Measurements from ENCODE around the gene B3GALNT2. TPM values are rescaled to one million over a fixed set of nuclear protein-coding genes. Genes with fewer than 3 reads are reported as not detected.
A peak's percentile ranks its signal among the peaks of the same experiment; 100 is the strongest.
"Not testable (repeated sequence)": the region's sequence is repeated elsewhere in the genome, so short reads cannot be mapped to it uniquely, and the experiment has no call there.

B3GALNT2 gene
- total RNA-seq, 1 donor: 34.7 TPM

- Histone ChIP-seq H3K36me3 (ENCODE audit: insufficient read depth, low read length) (peaks cover 13% of the 10 kb centered on the region), H3K4me2 (ENCODE audit: insufficient read depth, low read length) (no peak overlapping the region)
- TF ChIP-seq, protein P1, sequence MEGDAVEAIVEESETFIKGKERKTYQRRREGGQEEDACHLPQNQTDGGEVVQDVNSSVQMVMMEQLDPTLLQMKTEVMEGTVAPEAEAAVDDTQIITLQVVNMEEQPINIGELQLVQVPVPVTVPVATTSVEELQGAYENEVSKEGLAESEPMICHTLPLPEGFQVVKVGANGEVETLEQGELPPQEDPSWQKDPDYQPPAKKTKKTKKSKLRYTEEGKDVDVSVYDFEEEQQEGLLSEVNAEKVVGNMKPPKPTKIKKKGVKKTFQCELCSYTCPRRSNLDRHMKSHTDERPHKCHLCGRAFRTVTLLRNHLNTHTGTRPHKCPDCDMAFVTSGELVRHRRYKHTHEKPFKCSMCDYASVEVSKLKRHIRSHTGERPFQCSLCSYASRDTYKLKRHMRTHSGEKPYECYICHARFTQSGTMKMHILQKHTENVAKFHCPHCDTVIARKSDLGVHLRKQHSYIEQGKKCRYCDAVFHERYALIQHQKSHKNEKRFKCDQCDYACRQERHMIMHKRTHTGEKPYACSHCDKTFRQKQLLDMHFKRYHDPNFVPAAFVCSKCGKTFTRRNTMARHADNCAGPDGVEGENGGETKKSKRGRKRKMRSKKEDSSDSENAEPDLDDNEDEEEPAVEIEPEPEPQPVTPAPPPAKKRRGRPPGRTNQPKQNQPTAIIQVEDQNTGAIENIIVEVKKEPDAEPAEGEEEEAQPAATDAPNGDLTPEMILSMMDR (IDR thresholded peaks at IDR 0.05; ENCODE audit: extremely low read depth, low read depth, low read length): no peak
Measured at GRCh38 chr1:235485558-235485957, 18.7 kb downstream of the B3GALNT2 start.

GRCh38 chr1:235483090-235483489 is 21.2 kb downstream of the B3GALNT2 start:
- no peaks in the 10 kb centered on the region for H3K27me3 ChIP-seq (ENCODE audit: insufficient read depth, low read length)
- H3K4me2 ChIP-seq (ENCODE audit: insufficient read depth, low read length): no peak overlapping the region
- H2AFZ ChIP-seq (ENCODE audit: low read length): no peak overlapping the region
- no peaks in the 10 kb centered on the region for H3K9me3 ChIP-seq (ENCODE audit: low read depth, low read length)
- H4K20me1 ChIP-seq (ENCODE audit: insufficient read depth, low read length): no peaks in the 10 kb centered on the region
- H3K79me2 ChIP-seq (ENCODE audit: insufficient read depth, low read length): no peaks in the 10 kb centered on the region
- DNase-seq (ENCODE audit: insufficient read length, low spot score, missing footprints): no peak
- no peaks in the 10 kb centered on the region for H3K4me1 ChIP-seq (ENCODE audit: insufficient read depth, low read length)
- H3K36me3 ChIP-seq (ENCODE audit: insufficient read depth, low read length): peaks cover 30% of the 10 kb centered on the region
- H3K4me3 ChIP-seq (ENCODE audit: insufficient read depth, low read length): no peak overlapping the region
- no peak overlapping the region for H3K27ac ChIP-seq (ENCODE audit: low read depth, low read length)
- TF ChIP-seq, protein P1 (IDR thresholded peaks at IDR 0.05; ENCODE audit: extremely low read depth, low read depth, low read length): no peak

More at GRCh38 chr1:235485558-235485957, 18.7 kb downstream of the B3GALNT2 start:
- Histone ChIP-seq H3K27ac (ENCODE audit: low read depth, low read length) (no peak overlapping the region), H3K27me3 (ENCODE audit: insufficient read depth, low read length) (no peaks in the 10 kb centered on the region), H4K20me1 (ENCODE audit: insufficient read depth, low read length) (no peaks in the 10 kb centered on the region), H3K4me1 (ENCODE audit: insufficient read depth, low read length) (no peaks in the 10 kb centered on the region), H3K79me2 (ENCODE audit: insufficient read depth, low read length) (no peaks in the 10 kb centered on the region), H3K4me3 (ENCODE audit: insufficient read depth, low read length) (no peak overlapping the region), H3K9me3 (ENCODE audit: low read depth, low read length) (no peaks in the 10 kb centered on the region), H2AFZ (ENCODE audit: low read length) (no peak overlapping the region)
- DNase-seq (ENCODE audit: insufficient read length, low spot score, missing footprints): no peak

DNA sequence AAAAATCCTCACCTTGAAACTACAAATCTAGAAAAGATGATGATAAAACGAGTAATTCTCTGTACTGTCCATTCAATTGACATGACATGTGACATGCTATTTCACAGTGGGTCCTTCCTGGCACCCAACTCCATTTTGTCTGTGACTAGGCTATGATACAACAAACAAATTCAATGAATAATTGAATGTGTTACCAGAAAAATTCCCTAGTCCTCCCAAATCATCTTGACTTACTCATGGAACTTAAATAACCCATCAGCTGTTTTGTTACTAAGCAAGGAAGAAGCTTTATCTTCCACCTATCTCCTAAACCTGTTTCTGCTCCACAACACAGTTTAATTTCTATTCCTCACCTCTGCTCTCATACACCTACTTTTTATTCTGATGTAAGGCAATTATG is 30.4 kb downstream of the B3GALNT2 start:
- no peak overlapping the region for H3K4me3 ChIP-seq (ENCODE audit: insufficient read depth, low read length)
- no peaks in the 10 kb centered on the region for H3K9me3 ChIP-seq (ENCODE audit: low read depth, low read length)
- peaks cover 18% of the 10 kb centered on the region for H3K36me3 ChIP-seq (ENCODE audit: insufficient read depth, low read length)
- no peak overlapping the region for H2AFZ ChIP-seq (ENCODE audit: low read length)
- H4K20me1 ChIP-seq (ENCODE audit: insufficient read depth, low read length): no peaks in the 10 kb centered on the region
- H3K27me3 ChIP-seq (ENCODE audit: insufficient read depth, low read length): no peaks in the 10 kb centered on the region
- TF ChIP-seq, protein P1 (IDR thresholded peaks at IDR 0.05; ENCODE audit: extremely low read depth, low read depth, low read length): no peak
- no peak overlapping the region for H3K27ac ChIP-seq (ENCODE audit: low read depth, low read length)
- H3K4me1 ChIP-seq (ENCODE audit: insufficient read depth, low read length): peaks cover 6% of the 10 kb centered on the region
- H3K4me2 ChIP-seq (ENCODE audit: insufficient read depth, low read length): no peak overlapping the region
- H3K79me2 ChIP-seq (ENCODE audit: insufficient read depth, low read length): no peaks in the 10 kb centered on the region
- DNase-seq (ENCODE audit: insufficient read length, low spot score, missing footprints): peak; percentile 19

DNA sequence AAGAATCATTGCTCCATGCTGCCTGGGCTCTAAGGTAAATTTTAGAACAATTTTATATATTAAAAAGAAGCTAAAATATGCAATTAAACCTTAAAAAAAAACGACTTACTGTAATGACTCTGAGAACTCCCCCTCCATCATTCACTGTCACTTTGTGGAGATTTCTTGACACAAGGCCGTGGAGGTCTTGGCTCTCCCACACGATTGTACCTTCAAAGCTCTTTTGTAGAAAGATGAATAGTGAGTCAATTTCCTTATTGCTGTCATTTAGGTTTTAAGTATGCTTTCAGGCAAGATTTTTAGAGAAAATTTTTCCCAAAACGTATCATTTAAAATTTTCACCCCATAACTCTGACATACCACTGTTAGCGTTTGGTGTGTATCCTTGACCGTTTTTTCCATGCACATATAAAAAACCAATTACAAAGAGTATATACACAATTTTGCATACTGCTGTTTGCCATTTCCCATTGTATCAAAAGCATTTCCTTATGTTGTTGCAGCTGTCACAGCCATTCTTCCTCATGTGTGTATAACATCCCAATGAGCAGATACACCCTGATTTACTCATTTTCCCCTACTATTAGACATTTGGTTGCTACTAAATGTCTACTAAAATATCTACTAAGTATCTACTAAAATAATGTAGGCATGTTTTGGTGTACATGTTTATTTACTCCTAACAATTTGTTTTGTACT is 33.4 kb downstream of the B3GALNT2 start:
- peaks cover 6% of the 10 kb centered on the region for H3K36me3 ChIP-seq (ENCODE audit: insufficient read depth, low read length)
- H3K4me2 ChIP-seq (ENCODE audit: insufficient read depth, low read length): no peak overlapping the region
- TF ChIP-seq, protein P1 (IDR thresholded peaks at IDR 0.05; ENCODE audit: extremely low read depth, low read depth, low read length): no peak
- no peaks in the 10 kb centered on the region for H4K20me1 ChIP-seq (ENCODE audit: insufficient read depth, low read length)
- no peak overlapping the region for H3K4me3 ChIP-seq (ENCODE audit: insufficient read depth, low read length)
- no peak overlapping the region for H2AFZ ChIP-seq (ENCODE audit: low read length)
- no peaks in the 10 kb centered on the region for H3K79me2 ChIP-seq (ENCODE audit: insufficient read depth, low read length)
- DNase-seq (ENCODE audit: insufficient read length, low spot score, missing footprints): no peak
- H3K27ac ChIP-seq (ENCODE audit: low read depth, low read length): no peak overlapping the region
- peaks cover 6% of the 10 kb centered on the region for H3K4me1 ChIP-seq (ENCODE audit: insufficient read depth, low read length)
- no peaks in the 10 kb centered on the region for H3K27me3 ChIP-seq (ENCODE audit: insufficient read depth, low read length)
- H3K9me3 ChIP-seq (ENCODE audit: low read depth, low read length): no peaks in the 10 kb centered on the region

GRCh38 chr1:235469897-235470296 is 34.4 kb downstream of the B3GALNT2 start:
- H3K27me3 ChIP-seq (ENCODE audit: insufficient read depth, low read length); H4K20me1 ChIP-seq (ENCODE audit: insufficient read depth, low read length); H3K4me3 ChIP-seq (ENCODE audit: insufficient read depth, low read length); H3K4me1 ChIP-seq (ENCODE audit: insufficient read depth, low read length); H3K27ac ChIP-seq (ENCODE audit: low read depth, low read length); H3K79me2 ChIP-seq (ENCODE audit: insufficient read depth, low read length); H3K9me3 ChIP-seq (ENCODE audit: low read depth, low read length); H3K36me3 ChIP-seq (ENCODE audit: insufficient read depth, low read length); H3K4me2 ChIP-seq (ENCODE audit: insufficient read depth, low read length); DNase-seq (ENCODE audit: insufficient read length, low spot score, missing footprints); H2AFZ ChIP-seq (ENCODE audit: low read length): not testable (repeated sequence)
